Esophagus squamous epithelium (tissue), 5 donors: ENCODE results near the gene SAA2. TPM values are rescaled to one million over a fixed set of nuclear protein-coding genes. Genes with fewer than 3 reads are reported as not detected.

Experiments
- DNase-seq: peaks from one replicate; lab custom pipeline; 2025; lab: John Stamatoyannopoulos, UW
- H3K27ac ChIP-seq, 4 donors: fragments of 200-600 bp; sonication (generic); one replicate each; pipeline ENCODE4 v1.5.1; 2016 to 2019; ENCODE audit warnings: mild to moderate bottlenecking in 1 of 4
- H3K27me3 ChIP-seq, 4 donors: fragments of 200-600 bp; sonication (generic); 1 replicate in 3 of 4; 2 replicates in 1 of 4; pipeline versions ENCODE4 v1.5.1 to v1.6.0; 2017 to 2021; ENCODE audit warnings: antibody characterized with exemption in 1 of 4
- H3K36me3 ChIP-seq, 3 donors: fragments of 200-600 bp; sonication (generic); one replicate each; pipeline ENCODE4 v1.5.1; 2016 to 2019
- H3K4me1 ChIP-seq, 3 donors: fragments of 200-600 bp; sonication (generic); one replicate each; pipeline ENCODE4 v1.5.1; 2017 to 2019
- H3K4me3 ChIP-seq, 4 donors: fragments of 200-600 bp; sonication (generic); 1 replicate in 3 of 4; 2 replicates in 1 of 4; pipeline ENCODE4 v1.5.1; 2016 to 2019; ENCODE audit warnings: mild to moderate bottlenecking in 2 of 4, moderate library complexity in 1 of 4
- H3K9me3 ChIP-seq, 3 donors: fragments of 200-600 bp; sonication (generic); one replicate each; pipeline ENCODE4 v1.5.1; 2016 to 2019
- CTCF ChIP-seq, 6 experiments: fragments of 450-650 bp in 4 of 6; fragments of 200-600 bp in 2 of 6; sonication (generic) in 2 of 6; IDR thresholded peaks; one replicate each; pipeline ENCODE4 v1.5.1; 2016 to 2019; ENCODE audit warnings: antibody characterized with exemption in 6 of 6, mild to moderate bottlenecking in 4 of 6, moderate library complexity in 4 of 6
- POLR2A ChIP-seq, 4 donors: fragments of 450-650 bp; IDR thresholded peaks; one replicate each; pipeline ENCODE4 v1.6.1; 2017; ENCODE audit warnings: antibody characterized with exemption in 4 of 4, mild to moderate bottlenecking in 4 of 4, moderate library complexity in 3 of 4
- WGBS, 2 donors: methylation state at CpG; one replicate each; pipeline ENCODE4 v1.1.5; 2018; 5-methylcytosine and 5-hydroxymethylcytosine counted together
- intact Hi-C: fragments of 100-400 bp; cut with DNase I; formaldehyde crosslinking; loops from one replicate; pipeline ENCODE4 v1.15.0; 2022
- total RNA-seq, 4 donors: library from RNA; depleted of rRNA; stranded (reverse); fragments of >200 nt; gene quantifications; one replicate each; pipeline ENCODE4 v1.1.0, GENCODE V29; 2016
- donor health status: DM: yes; HTN: yes; CAD: no.

SAA2 gene
- total RNA-seq, 4 donors from 2014 or later: 5.4 to 79.8 (median 12.9) TPM; not detected in 1

- intact Hi-C loops: no loop called here
- Histone ChIP-seq H3K9me3 (no peaks in the 10 kb centered on the region), H3K27me3 (no peaks in the 10 kb centered on the region), H3K27ac (no peak overlapping the region), H3K4me3 (no peak overlapping the region), H3K4me1 (no peaks in the 10 kb centered on the region), H3K36me3 (no peaks in the 10 kb centered on the region)
- TF ChIP-seq POLR2A (IDR thresholded peaks at IDR 0.05): no peak
- TF ChIP-seq CTCF (IDR thresholded peaks at IDR 0.05): no peak
- 67 to 78% methylated on average over 1 to 5 of the region's 6 CpGs for WGBS, 2 donors
- no peak for DNase-seq
Observed at GRCh38 chr11:18245396-18245795, 3.1 kb downstream of the SAA2 start.

DNA sequence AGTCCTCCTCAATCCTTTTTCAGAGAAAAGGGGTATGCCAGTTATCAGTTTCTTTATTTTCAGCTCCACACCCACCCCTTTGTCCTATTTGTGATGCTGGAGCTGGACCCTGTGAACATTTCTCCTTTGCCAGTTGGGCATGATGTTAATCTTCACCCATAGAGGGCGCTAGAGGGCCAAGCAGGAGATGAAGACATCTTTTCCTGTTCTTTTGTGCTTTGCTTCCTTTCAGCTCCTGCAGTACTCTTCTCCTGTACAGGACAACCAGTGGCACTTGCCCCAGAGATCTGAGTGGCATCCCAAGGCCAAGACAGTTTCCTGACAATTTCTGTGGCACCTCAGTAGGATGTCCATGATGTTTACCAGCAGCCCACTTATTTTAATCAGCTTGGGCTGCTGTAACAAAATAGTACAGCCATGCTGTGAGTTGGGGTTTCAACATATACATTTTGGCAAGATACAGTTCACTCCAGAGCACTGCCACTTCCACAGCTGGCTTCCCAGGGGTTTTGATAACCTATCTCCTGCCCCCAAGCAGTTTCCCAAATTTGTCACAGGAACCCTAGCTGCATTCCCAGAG lies 4.6 kb downstream of the SAA2 start:
- no peaks in the 10 kb centered on the region for H3K4me1 ChIP-seq
- no peak for TF ChIP-seq POLR2A (IDR thresholded peaks at IDR 0.05)
- peak; percentile 52 to 86 (median 75) for TF ChIP-seq CTCF (IDR thresholded peaks at IDR 0.05)
- 0% methylated on average over 1 of the region's 1 CpG for WGBS, 2 donors
- H3K9me3 ChIP-seq: no peaks in the 10 kb centered on the region
- no peak overlapping the region for H3K4me3 ChIP-seq
- no peak for DNase-seq
- intact Hi-C loops: no loop called here
- no peaks in the 10 kb centered on the region for H3K36me3 ChIP-seq
- H3K27me3 ChIP-seq: peaks cover 0 to 9% (median 0%) of the 10 kb centered on the region in 4 donors
- H3K27ac ChIP-seq: no peak overlapping the region

DNA sequence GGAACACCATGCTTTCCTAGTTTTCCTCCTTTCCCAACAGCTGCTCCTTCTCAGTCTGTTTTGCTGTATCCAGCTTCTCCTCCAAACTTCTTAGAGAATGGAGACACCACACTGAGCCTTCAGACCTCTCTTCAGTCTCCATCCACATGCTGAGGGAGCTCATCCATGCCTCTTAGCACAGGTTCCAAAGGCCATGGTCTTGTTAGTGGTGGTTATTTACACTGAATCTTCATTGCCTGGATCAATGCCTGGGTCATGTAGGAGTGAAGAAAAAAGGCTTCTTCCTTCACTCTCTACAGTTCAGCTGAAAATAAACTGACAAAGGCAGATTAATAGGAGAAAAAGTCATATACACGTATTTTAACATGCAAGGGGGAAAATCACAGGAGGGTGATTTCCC lies 8.8 kb downstream of the SAA2 start:
- WGBS, 2 donors: 89 to 92% methylated on average over 1 of the region's 1 CpG
- intact Hi-C loops: no loop called here

GRCh38 chr11:18236664-18237356 lies 11.7 kb downstream of the SAA2 start, which contains the start of gene SAA4:
Gene SAA4 (minus strand): TSS chr11:18236802. CDS start chr11:18235926, 876 bp downstream.
- DNase-seq: no peak
- Histone ChIP-seq H3K4me3 (no peak within 1 kb of the TSS), H3K27me3 (peaks cover 0 to 17% (median 0%) of the 10 kb centered on the region in 4 donors), H3K27ac (no peak within 1 kb of the TSS), H3K9me3 (no peaks in the 10 kb centered on the region), H3K4me1 (no peaks in the 10 kb centered on the region), H3K36me3 (no peaks in the 10 kb centered on the region)
- WGBS, 2 donors: 58 to 66% methylated on average over 2 of the region's 2 CpGs
- TF ChIP-seq POLR2A (IDR thresholded peaks at IDR 0.05) (no peak), CTCF (IDR thresholded peaks at IDR 0.05) (no peak)
- intact Hi-C loops: no loop called here

More for the DNA sequence above, 8.8 kb downstream of the SAA2 start:
- TF ChIP-seq CTCF (IDR thresholded peaks at IDR 0.05): no peak
- TF ChIP-seq POLR2A (IDR thresholded peaks at IDR 0.05): no peak
- Histone ChIP-seq H3K27ac (no peak overlapping the region), H3K4me3 (no peak overlapping the region), H3K9me3 (no peaks in the 10 kb centered on the region), H3K36me3 (no peaks in the 10 kb centered on the region), H3K27me3 (peaks cover 0 to 17% (median 0%) of the 10 kb centered on the region in 4 donors), H3K4me1 (no peaks in the 10 kb centered on the region)
- no peak for DNase-seq
